Measurements from ENCODE around the gene GSTM4.

DNA sequence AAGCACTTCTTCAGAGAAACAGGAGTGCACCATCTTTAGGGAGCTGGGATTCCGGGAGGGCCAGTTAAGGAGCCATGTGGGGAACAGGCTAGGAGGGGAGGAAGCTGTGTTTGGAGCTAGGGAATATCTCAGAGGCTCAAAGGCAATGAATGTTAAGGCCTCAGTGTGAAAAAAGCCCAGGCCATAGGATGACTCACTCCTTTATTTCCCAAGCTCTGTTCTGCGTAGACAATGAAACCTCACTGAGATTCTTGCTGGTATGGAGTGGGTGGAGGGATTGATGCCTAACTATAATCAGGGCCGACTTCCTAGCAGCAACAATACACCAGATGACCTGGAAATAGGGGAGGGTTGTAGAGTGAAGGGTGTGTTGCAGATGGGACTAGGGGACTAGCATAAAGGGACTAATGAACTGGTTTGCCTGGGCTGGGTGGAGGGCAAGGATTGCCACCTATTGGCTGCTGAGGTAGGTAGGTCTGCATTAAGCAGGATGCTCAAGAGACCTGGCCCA lies 38.6 kb upstream of the GSTM4 start:
- TF ChIP-seq, protein P1, sequence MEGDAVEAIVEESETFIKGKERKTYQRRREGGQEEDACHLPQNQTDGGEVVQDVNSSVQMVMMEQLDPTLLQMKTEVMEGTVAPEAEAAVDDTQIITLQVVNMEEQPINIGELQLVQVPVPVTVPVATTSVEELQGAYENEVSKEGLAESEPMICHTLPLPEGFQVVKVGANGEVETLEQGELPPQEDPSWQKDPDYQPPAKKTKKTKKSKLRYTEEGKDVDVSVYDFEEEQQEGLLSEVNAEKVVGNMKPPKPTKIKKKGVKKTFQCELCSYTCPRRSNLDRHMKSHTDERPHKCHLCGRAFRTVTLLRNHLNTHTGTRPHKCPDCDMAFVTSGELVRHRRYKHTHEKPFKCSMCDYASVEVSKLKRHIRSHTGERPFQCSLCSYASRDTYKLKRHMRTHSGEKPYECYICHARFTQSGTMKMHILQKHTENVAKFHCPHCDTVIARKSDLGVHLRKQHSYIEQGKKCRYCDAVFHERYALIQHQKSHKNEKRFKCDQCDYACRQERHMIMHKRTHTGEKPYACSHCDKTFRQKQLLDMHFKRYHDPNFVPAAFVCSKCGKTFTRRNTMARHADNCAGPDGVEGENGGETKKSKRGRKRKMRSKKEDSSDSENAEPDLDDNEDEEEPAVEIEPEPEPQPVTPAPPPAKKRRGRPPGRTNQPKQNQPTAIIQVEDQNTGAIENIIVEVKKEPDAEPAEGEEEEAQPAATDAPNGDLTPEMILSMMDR (IDR thresholded peaks at IDR 0.05), result no peak
- TF ChIP-seq EZH2 (IDR thresholded peaks at IDR 0.05; ENCODE audit: borderline replicate concordance, insufficient read depth, low read depth, low read length, poor library complexity, severe bottlenecking), result no peak

All from B cell (primary cell).